ENCODE measurements around the gene BARX2. TPM values are rescaled to one million over a fixed set of nuclear protein-coding genes. Genes with fewer than 3 reads are reported as not detected.

The BARX2 gene
- total RNA-seq, 1 experiment from 2014 or later: 0.12 TPM

- Histone ChIP-seq H3K79me2 (ENCODE audit: insufficient read depth, low read length) (no peaks in the 10 kb centered on the region), H3K27me3 (ENCODE audit: insufficient read depth, low read length) (peaks cover 4% of the 10 kb centered on the region; the same call in 1 of the 2 replicates), H3K9ac (ENCODE audit: low read length) (no peak overlapping the region), H2AFZ (ENCODE audit: low read depth, low read length, poor library complexity, severe bottlenecking) (no peak overlapping the region), H3K36me3 (ENCODE audit: control insufficient read depth in 1 of 2, insufficient read depth in 2 of 2, low read length in 2 of 2) (no peaks in the 10 kb centered on the region), H3K4me1 (ENCODE audit: control insufficient read depth in 1 of 2, insufficient read depth in 2 of 2, low read length in 2 of 2) (no peaks in the 10 kb centered on the region), H3K9me2 (ENCODE audit: insufficient read depth) (no peaks in the 10 kb centered on the region), H3K9me3 (ENCODE audit: control insufficient read depth in 1 of 2, insufficient read depth in 1 of 2, low read depth in 1 of 2, low read length in 2 of 2) (no peaks in the 10 kb centered on the region; a peak in 1 of 4 replicates), H3K4me2 (ENCODE audit: low read length) (no peak overlapping the region), H3K4me3 (replicated peaks in 1 of 2; ENCODE audit: low read depth in 1 of 2, low read length in 2 of 2) (no peak overlapping the region), H3K27ac (ENCODE audit: low read depth, low read length) (no peak overlapping the region), H4K20me1 (ENCODE audit: insufficient read depth) (no peaks in the 10 kb centered on the region)
- RAD21 ChIA-PET (ENCODE audit: low non-redundant PET in 1 of 2, low total read pairs in 2 of 2, uncharacterized antibody in 2 of 2, unreplicated experiment in 2 of 2): no interaction called here
- intact Hi-C loops (cut with micrococcal nuclease): no loop called here
- CTCF ChIA-PET: no interaction called here
- DNase-seq (ENCODE audit: low read depth, low spot score) (no peak), ATAC-seq (no peak)
- TF ChIP-seq POLR2A (IDR thresholded peaks at IDR 0.05; ENCODE audit: borderline replicate concordance, extremely low read depth, insufficient read depth, insufficient read length): no peak
- TF ChIP-seq SRF (IDR thresholded peaks at IDR 0.05; ENCODE audit: low read depth): no peak
- TF ChIP-seq ELF1 (IDR thresholded peaks at IDR 0.05; ENCODE audit: borderline replicate concordance, low read depth): no peak
- TF ChIP-seq SP1 (IDR thresholded peaks at IDR 0.05; ENCODE audit: low read depth): no peak
- no peak for TF ChIP-seq JUND (IDR thresholded peaks at IDR 0.05)
- TF ChIP-seq FOSL1 (IDR thresholded peaks at IDR 0.05; ENCODE audit: low read depth): no peak
- TF ChIP-seq EZH2phosphoT487 (IDR thresholded peaks at IDR 0.05; ENCODE audit: borderline replicate concordance): no peak
- TF ChIP-seq CTCF (IDR thresholded peaks at IDR 0.05 in 2 of 3, conservative IDR thresholded peaks at IDR 0.05 in 1 of 3; ENCODE audit: borderline replicate concordance in 1 of 3, insufficient read depth in 1 of 3, low read depth in 2 of 3, low read length in 2 of 3): no peak
- TF ChIP-seq EZH2 (IDR thresholded peaks at IDR 0.05): no peak
- TF ChIP-seq MAX (IDR thresholded peaks at IDR 0.05): no peak
- no peak for TF ChIP-seq CBX3 (IDR thresholded peaks at IDR 0.05; ENCODE audit: low read depth)
- no peak for TF ChIP-seq REST (IDR thresholded peaks at IDR 0.05; ENCODE audit: low read depth)
- TF ChIP-seq RAD21 (IDR thresholded peaks at IDR 0.05; ENCODE audit: low read depth): no peak
- no peak for TF ChIP-seq POLR2AphosphoS5 (IDR thresholded peaks at IDR 0.05; ENCODE audit: low read depth, low read length)
- TF ChIP-seq EGR1 (IDR thresholded peaks at IDR 0.05; ENCODE audit: low read depth): no peak
- TF ChIP-seq CEBPB (IDR thresholded peaks at IDR 0.05; ENCODE audit: low read depth): no peak
- no peak for TF ChIP-seq YY1 (IDR thresholded peaks at IDR 0.05; ENCODE audit: extremely low read depth, insufficient replicate concordance, low read depth, low read length)
- TF ChIP-seq TCF7L2 (IDR thresholded peaks at IDR 0.05; ENCODE audit: borderline replicate concordance, extremely low read depth, insufficient read depth, insufficient read length): no peak
- TF ChIP-seq ZNF274 (IDR thresholded peaks at IDR 0.05; ENCODE audit: low read depth, low read length): no peak
- POLR2A ChIA-PET: no interaction called here
- no TSS peak for BruUV-seq (replicated peaks)
Measured at GRCh38 chr11:129428557-129428956, 52.9 kb downstream of the BARX2 start.
